ENCODE data around the gene DNM2. TPM values are rescaled to one million over a fixed set of nuclear protein-coding genes. Genes with fewer than 3 reads are reported as not detected.
"Not testable (repeated sequence)": the region's sequence is repeated elsewhere in the genome, so short reads cannot be mapped to it uniquely, and the experiment has no call there.

Gene DNM2
- polyA plus RNA-seq, 2 of the 4 experiments (the other 2 are of a cell fraction) = 32.9 to 58.5 TPM

- H3K27ac ChIP-seq = no peak overlapping the region; a peak in 1 of 6 replicates
- no peak overlapping the region for H3K4me2 ChIP-seq
- H3K4me3 ChIP-seq = no peak overlapping the region
- no peak for TF ChIP-seq FOSB (CRISPR knock-in tag; IDR thresholded peaks at IDR 0.05)
- no peak for TF ChIP-seq JUN (IDR thresholded peaks at IDR 0.05)
- TF ChIP-seq POLR2A (IDR thresholded peaks at IDR 0.05; ENCODE audit: low read length) = no peak
- no peak for TF ChIP-seq CTCF (IDR thresholded peaks at IDR 0.05)
- TF ChIP-seq NPAS2 (CRISPR knock-in tag; IDR thresholded peaks at IDR 0.05; ENCODE audit: borderline replicate concordance) = no peak
- TF ChIP-seq KDM5A (IDR thresholded peaks at IDR 0.05) = no peak
- TF ChIP-seq, protein P1, sequence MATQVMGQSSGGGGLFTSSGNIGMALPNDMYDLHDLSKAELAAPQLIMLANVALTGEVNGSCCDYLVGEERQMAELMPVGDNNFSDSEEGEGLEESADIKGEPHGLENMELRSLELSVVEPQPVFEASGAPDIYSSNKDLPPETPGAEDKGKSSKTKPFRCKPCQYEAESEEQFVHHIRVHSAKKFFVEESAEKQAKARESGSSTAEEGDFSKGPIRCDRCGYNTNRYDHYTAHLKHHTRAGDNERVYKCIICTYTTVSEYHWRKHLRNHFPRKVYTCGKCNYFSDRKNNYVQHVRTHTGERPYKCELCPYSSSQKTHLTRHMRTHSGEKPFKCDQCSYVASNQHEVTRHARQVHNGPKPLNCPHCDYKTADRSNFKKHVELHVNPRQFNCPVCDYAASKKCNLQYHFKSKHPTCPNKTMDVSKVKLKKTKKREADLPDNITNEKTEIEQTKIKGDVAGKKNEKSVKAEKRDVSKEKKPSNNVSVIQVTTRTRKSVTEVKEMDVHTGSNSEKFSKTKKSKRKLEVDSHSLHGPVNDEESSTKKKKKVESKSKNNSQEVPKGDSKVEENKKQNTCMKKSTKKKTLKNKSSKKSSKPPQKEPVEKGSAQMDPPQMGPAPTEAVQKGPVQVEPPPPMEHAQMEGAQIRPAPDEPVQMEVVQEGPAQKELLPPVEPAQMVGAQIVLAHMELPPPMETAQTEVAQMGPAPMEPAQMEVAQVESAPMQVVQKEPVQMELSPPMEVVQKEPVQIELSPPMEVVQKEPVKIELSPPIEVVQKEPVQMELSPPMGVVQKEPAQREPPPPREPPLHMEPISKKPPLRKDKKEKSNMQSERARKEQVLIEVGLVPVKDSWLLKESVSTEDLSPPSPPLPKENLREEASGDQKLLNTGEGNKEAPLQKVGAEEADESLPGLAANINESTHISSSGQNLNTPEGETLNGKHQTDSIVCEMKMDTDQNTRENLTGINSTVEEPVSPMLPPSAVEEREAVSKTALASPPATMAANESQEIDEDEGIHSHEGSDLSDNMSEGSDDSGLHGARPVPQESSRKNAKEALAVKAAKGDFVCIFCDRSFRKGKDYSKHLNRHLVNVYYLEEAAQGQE (IDR thresholded peaks at IDR 0.05) = no peak
- TF ChIP-seq EP300 (IDR thresholded peaks at IDR 0.05) = no peak
- no peak for TF ChIP-seq FOXS1 (CRISPR knock-in tag; IDR thresholded peaks at IDR 0.05)
- WGBS (ENCODE audit: missing lambda C conversion rate) = 89% methylated on average over 4 of the region's 4 CpGs
- FAIRE-seq = no peak
- peaks cover 19% of the 10 kb centered on the region for H3K4me1 ChIP-seq
- POLR2A ChIA-PET = interaction anchor here (0.9 kb wide), 1 partner anchor 25 kb away, joined by 4 read pairs; no protein-coding TSS in a partner anchor
- DNase-seq (ENCODE audit: low read depth in 1 of 2, low spot score in 1 of 2) = no peak
- no peak for ATAC-seq
- CTCF ChIA-PET = interaction anchor here (0.7 to 1.7 kb wide), 2 partner anchors 25 to 38 kb away, joined by 3 to 7 read pairs; partner anchors contain the start of gene DNM2
- no peaks in the 10 kb centered on the region for H3K9me3 ChIP-seq
These were observed 24.6 kb downstream of the DNM2 start for GRCh38 chr19:10742476-10742875.

- H3K27ac ChIP-seq = peak overlapping the region in 1 of 2 experiments; percentile 60; a peak in 3 of 6 replicates
- ATAC-seq = no peak
- POLR2A ChIA-PET = no interaction called here
These were observed 26.4 kb downstream of the DNM2 start for GRCh38 chr19:10744253-10744798.

DNA sequence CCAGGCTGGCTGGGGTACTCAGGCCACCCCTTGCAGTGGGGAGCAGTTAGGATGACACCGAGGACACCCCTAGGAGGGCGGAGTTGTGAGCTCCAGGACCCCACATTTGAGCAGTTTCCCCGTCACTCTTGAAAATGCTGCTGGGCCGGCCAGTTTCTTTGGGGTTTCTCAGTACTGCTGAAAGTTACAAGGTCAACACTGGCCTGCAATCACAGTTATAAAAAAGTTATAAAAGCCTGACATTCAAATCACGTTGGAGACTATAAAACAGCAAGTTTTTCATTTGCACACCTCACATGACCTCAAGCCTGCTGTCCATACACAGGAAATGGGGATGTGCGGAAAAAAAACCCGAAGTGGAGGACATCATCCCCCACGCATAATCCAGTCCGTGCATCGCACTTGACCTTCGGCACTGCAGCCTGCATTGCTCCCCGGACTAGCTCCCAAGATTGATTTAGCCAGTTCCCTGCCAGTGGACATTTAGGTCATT lies 27.0 kb downstream of the DNM2 start:
- H3K9me3 ChIP-seq = no peaks in the 10 kb centered on the region
- TF ChIP-seq CHD4 (IDR thresholded peaks at IDR 0.05; ENCODE audit: borderline replicate concordance) (no peak), PHF8 (IDR thresholded peaks at IDR 0.05; ENCODE audit: borderline replicate concordance, low read depth) (no peak), NR3C1 (IDR thresholded peaks at IDR 0.05) (no peak), MAFK (IDR thresholded peaks at IDR 0.05; ENCODE audit: partially characterized antibody) (no peak), BHLHE40 (IDR thresholded peaks at IDR 0.05; ENCODE audit: low read depth, low read length) (no peak), CEBPB (IDR thresholded peaks at IDR 0.05) (no peak), ZC3H11A (IDR thresholded peaks at IDR 0.05) (no peak), BCL3 (IDR thresholded peaks at IDR 0.05) (no peak)
- TF ChIP-seq, protein P2, sequence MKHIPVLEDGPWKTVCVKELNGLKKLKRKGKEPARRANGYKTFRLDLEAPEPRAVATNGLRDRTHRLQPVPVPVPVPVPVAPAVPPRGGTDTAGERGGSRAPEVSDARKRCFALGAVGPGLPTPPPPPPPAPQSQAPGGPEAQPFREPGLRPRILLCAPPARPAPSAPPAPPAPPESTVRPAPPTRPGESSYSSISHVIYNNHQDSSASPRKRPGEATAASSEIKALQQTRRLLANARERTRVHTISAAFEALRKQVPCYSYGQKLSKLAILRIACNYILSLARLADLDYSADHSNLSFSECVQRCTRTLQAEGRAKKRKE (CRISPR knock-in tag; IDR thresholded peaks at IDR 0.05; ENCODE audit: low read depth) = no peak
- ChIA-PET CTCF (no interaction called here), POLR2A (no interaction called here)
- H3K27ac ChIP-seq = peak overlapping the region in 1 of 2 experiments; percentile 60; a peak in 3 of 6 replicates
- H3K4me3 ChIP-seq = no peak overlapping the region
- no peak for ATAC-seq
- no peak for FAIRE-seq
- peaks cover 43% of the 10 kb centered on the region for H3K4me1 ChIP-seq
- peak overlapping the region; percentile 32; the same call in 1 of the 3 replicates for H3K4me2 ChIP-seq
- 76% methylated on average over 12 of the region's 12 CpGs for WGBS (ENCODE audit: missing lambda C conversion rate)
- no peak for DNase-seq (ENCODE audit: low read depth in 1 of 2, low spot score in 1 of 2)

More at GRCh38 chr19:10744253-10744798, 26.4 kb downstream of the DNM2 start:
- H3K4me3 ChIP-seq = no peak overlapping the region
- H3K4me2 ChIP-seq = peak overlapping the region; percentile 32; the same call in 2 of the 3 replicates
- FAIRE-seq (no peak), DNase-seq (ENCODE audit: low read depth in 1 of 2, low spot score in 1 of 2) (no peak)
- H3K4me1 ChIP-seq = peaks cover 38% of the 10 kb centered on the region
- no peak for TF ChIP-seq POLR2A (IDR thresholded peaks at IDR 0.05; ENCODE audit: low read length)
- no peak for TF ChIP-seq EHMT2 (IDR thresholded peaks at IDR 0.05; ENCODE audit: low read depth)
- H3K9me3 ChIP-seq = no peaks in the 10 kb centered on the region
- WGBS (ENCODE audit: missing lambda C conversion rate) = 77% methylated on average over 9 of the region's 11 CpGs
- CTCF ChIA-PET = interaction anchor here (0.6 kb wide), 1 partner anchor 104 kb away, joined by 3 read pairs; no protein-coding TSS in a partner anchor

DNA sequence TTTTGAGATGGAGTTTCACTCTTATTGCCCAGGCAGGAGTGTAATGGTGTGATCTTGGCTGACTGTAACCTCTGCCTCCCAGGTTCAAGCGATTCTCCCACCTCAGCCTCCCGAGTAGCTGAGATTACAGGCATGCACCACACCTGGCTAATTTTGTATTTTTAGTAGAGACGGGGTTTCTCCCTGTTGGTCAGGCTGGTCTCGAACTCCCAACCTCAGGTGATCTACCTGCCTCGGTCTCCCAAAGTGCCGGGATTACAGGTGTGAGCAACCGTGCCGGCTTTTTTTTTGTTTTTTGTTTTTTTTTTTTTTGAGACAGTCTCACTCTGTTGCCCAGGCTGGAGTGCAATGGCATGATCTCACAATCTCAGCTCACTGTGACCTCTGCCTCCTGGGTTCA lies 28.6 kb downstream of the DNM2 start:
- POLR2A ChIA-PET; DNase-seq (ENCODE audit: low read depth in 1 of 2, low spot score in 1 of 2); ATAC-seq; FAIRE-seq; H3K4me2 ChIP-seq; H3K9me3 ChIP-seq; CTCF ChIA-PET; H3K4me3 ChIP-seq; H3K27ac ChIP-seq: not testable (repeated sequence)
- peaks cover 59% of the 10 kb centered on the region for H3K4me1 ChIP-seq
- 80% methylated on average over 8 of the region's 8 CpGs for WGBS (ENCODE audit: missing lambda C conversion rate)
